ENCODE results near the gene ELMOD1. TPM values are rescaled to one million over a fixed set of nuclear protein-coding genes. Genes with fewer than 3 reads are reported as not detected.

ELMOD1 gene
- total RNA-seq, 3 donors from 2014 or later (not counting 1 experiment from before 2014, with no cell fraction given) = not detected

DNA sequence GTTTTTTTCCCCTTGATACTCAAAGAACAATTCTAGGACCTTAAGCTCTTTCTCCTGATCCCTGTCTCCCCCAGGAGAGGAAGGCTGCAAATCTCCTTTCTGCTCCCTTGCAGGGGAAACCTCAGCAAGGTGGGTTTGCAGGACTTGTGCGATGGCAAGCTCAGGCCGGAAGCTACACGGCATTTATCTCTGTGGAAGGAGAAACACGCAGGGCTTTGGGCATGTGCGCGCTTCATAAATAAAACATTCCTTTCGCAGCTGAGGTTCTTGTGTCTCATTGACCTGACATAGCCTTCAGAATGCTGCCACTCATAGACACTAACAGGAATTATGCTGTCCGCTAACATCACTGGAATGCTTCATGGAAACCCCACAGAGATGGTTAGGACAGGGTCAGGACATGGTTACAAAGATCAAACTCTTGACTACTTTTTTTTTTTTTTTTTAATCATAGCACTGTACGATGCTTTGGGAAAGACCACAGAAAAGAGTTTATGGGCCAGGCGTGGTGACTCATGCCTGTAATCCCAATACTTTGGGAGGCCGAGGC, 78.3 kb downstream of the ELMOD1 start:
- Histone ChIP-seq H3K27me3 (ENCODE audit: control insufficient read depth, insufficient read depth, low read length) (no peaks in the 10 kb centered on the region), H3K4me3 (ENCODE audit: low read length) (no peak overlapping the region), H3K9me3 (ENCODE audit: control insufficient read depth, insufficient read depth, low read length) (no peaks in the 10 kb centered on the region), H3K27ac (ENCODE audit: low read length) (no peak overlapping the region), H3K4me1 (ENCODE audit: control insufficient read depth, insufficient read depth, low read length) (no peaks in the 10 kb centered on the region), H3K36me3 (ENCODE audit: control insufficient read depth, insufficient read depth, low read length) (no peaks in the 10 kb centered on the region)
- Mint-ChIP-seq H3K27ac (no peak overlapping the region), H3K27me3 (ENCODE audit: low read depth in 2 of 2) (peaks cover 6 to 9% of the 10 kb centered on the region in 2 donors), H3K9me3 (no peaks in the 10 kb centered on the region), H3K4me1 (no peaks in the 10 kb centered on the region), H3K4me3 (no peak overlapping the region), H3K36me3 (no peaks in the 10 kb centered on the region)
- ATAC-seq (no peak), DNase-seq (no peak)
- intact Hi-C loops (cut with micrococcal nuclease) = no loop called here
- WGBS (ENCODE audit: insufficient coverage) = 93% methylated on average over 11 of the region's 11 CpGs
- TF ChIP-seq, protein P1, sequence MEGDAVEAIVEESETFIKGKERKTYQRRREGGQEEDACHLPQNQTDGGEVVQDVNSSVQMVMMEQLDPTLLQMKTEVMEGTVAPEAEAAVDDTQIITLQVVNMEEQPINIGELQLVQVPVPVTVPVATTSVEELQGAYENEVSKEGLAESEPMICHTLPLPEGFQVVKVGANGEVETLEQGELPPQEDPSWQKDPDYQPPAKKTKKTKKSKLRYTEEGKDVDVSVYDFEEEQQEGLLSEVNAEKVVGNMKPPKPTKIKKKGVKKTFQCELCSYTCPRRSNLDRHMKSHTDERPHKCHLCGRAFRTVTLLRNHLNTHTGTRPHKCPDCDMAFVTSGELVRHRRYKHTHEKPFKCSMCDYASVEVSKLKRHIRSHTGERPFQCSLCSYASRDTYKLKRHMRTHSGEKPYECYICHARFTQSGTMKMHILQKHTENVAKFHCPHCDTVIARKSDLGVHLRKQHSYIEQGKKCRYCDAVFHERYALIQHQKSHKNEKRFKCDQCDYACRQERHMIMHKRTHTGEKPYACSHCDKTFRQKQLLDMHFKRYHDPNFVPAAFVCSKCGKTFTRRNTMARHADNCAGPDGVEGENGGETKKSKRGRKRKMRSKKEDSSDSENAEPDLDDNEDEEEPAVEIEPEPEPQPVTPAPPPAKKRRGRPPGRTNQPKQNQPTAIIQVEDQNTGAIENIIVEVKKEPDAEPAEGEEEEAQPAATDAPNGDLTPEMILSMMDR (IDR thresholded peaks at IDR 0.05) = no peak

- H3K27ac Mint-ChIP-seq = no peak overlapping the region
- TF ChIP-seq, protein P1 (IDR thresholded peaks at IDR 0.05) = no peak
- Histone ChIP-seq H3K27me3 (ENCODE audit: control insufficient read depth, insufficient read depth, low read length) (no peaks in the 10 kb centered on the region), H3K4me3 (ENCODE audit: low read length) (no peak overlapping the region), H3K36me3 (ENCODE audit: control insufficient read depth, insufficient read depth, low read length) (no peaks in the 10 kb centered on the region), H3K4me1 (ENCODE audit: control insufficient read depth, insufficient read depth, low read length) (no peaks in the 10 kb centered on the region), H3K27ac (ENCODE audit: low read length) (no peak overlapping the region), H3K9me3 (ENCODE audit: control insufficient read depth, insufficient read depth, low read length) (no peaks in the 10 kb centered on the region)
- H3K36me3 Mint-ChIP-seq = no peaks in the 10 kb centered on the region
- H3K4me3 Mint-ChIP-seq = no peak overlapping the region
- DNase-seq = no peak
- intact Hi-C loops (cut with micrococcal nuclease) = no loop called here
- H3K4me1 Mint-ChIP-seq = no peaks in the 10 kb centered on the region
- H3K27me3 Mint-ChIP-seq (ENCODE audit: low read depth in 2 of 2) = peaks cover 3 to 9% of the 10 kb centered on the region in 2 donors
- no peaks in the 10 kb centered on the region for H3K9me3 Mint-ChIP-seq
- ATAC-seq = no peak
- 67% methylated on average over 4 of the region's 4 CpGs for WGBS (ENCODE audit: insufficient coverage)
Observed at GRCh38 chr11:107669893-107670601, 79.1 kb downstream of the ELMOD1 start.

GRCh38 chr11:107675902-107676301, 85.0 kb downstream of the ELMOD1 start:
- TF ChIP-seq, protein P1 (IDR thresholded peaks at IDR 0.05) = no peak

More at GRCh38 chr11:107675902-107676301, 85.0 kb downstream of the ELMOD1 start:
- H3K4me1 ChIP-seq (ENCODE audit: control insufficient read depth, insufficient read depth, low read length) = no peaks in the 10 kb centered on the region
- Mint-ChIP-seq H3K9me3 (no peaks in the 10 kb centered on the region), H3K27ac (no peak overlapping the region), H3K27me3 (ENCODE audit: low read depth in 2 of 2) (peaks cover 7 to 8% of the 10 kb centered on the region in 2 donors), H3K36me3 (no peaks in the 10 kb centered on the region), H3K4me3 (no peak overlapping the region), H3K4me1 (no peaks in the 10 kb centered on the region)
- ATAC-seq (no peak), DNase-seq (no peak)
- H3K27ac ChIP-seq (ENCODE audit: low read length) = no peak overlapping the region
- H3K36me3 ChIP-seq (ENCODE audit: control insufficient read depth, insufficient read depth, low read length) = no peaks in the 10 kb centered on the region
- intact Hi-C loops (cut with micrococcal nuclease) = no loop called here
- no peak overlapping the region for H3K4me3 ChIP-seq (ENCODE audit: low read length)
- no peaks in the 10 kb centered on the region for H3K27me3 ChIP-seq (ENCODE audit: control insufficient read depth, insufficient read depth, low read length)
- 86% methylated on average over 2 of the region's 2 CpGs for WGBS (ENCODE audit: insufficient coverage)
- no peaks in the 10 kb centered on the region for H3K9me3 ChIP-seq (ENCODE audit: control insufficient read depth, insufficient read depth, low read length)
